ENCODE results near the gene XK. TPM values are rescaled to one million over a fixed set of nuclear protein-coding genes. Genes with fewer than 3 reads are reported as not detected.

XK gene
- total RNA-seq, 4 donors from 2014 or later, result under 0.01 to 0.22 (median 0.10) TPM

GRCh38 chrX:37701588-37701987 lies 16.0 kb downstream of the XK start:
- Histone ChIP-seq H3K4me3 (no peak overlapping the region), H3K9me3 (no peaks in the 10 kb centered on the region), H3K27ac (no peak overlapping the region), H3K27me3 (peaks cover 0 to 5% of the 10 kb centered on the region in 2 donors), H3K4me1 (no peaks in the 10 kb centered on the region), H3K36me3 (no peaks in the 10 kb centered on the region)
- no peak for DNase-seq (ENCODE audit: low spot score in 2 of 2)
- 75% methylated on average over 4 of the region's 4 CpGs; no CpG with 5 or more reads in 1 of the 2 donors for WGBS, 2 donors
- no peak for TF ChIP-seq EP300 (IDR thresholded peaks at IDR 0.05)
- TF ChIP-seq POLR2A (IDR thresholded peaks at IDR 0.05), result no peak
- TF ChIP-seq, protein P1, sequence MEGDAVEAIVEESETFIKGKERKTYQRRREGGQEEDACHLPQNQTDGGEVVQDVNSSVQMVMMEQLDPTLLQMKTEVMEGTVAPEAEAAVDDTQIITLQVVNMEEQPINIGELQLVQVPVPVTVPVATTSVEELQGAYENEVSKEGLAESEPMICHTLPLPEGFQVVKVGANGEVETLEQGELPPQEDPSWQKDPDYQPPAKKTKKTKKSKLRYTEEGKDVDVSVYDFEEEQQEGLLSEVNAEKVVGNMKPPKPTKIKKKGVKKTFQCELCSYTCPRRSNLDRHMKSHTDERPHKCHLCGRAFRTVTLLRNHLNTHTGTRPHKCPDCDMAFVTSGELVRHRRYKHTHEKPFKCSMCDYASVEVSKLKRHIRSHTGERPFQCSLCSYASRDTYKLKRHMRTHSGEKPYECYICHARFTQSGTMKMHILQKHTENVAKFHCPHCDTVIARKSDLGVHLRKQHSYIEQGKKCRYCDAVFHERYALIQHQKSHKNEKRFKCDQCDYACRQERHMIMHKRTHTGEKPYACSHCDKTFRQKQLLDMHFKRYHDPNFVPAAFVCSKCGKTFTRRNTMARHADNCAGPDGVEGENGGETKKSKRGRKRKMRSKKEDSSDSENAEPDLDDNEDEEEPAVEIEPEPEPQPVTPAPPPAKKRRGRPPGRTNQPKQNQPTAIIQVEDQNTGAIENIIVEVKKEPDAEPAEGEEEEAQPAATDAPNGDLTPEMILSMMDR (IDR thresholded peaks at IDR 0.05), result no peak

GRCh38 chrX:37711991-37712390 lies 26.4 kb downstream of the XK start:
- no peaks in the 10 kb centered on the region for H3K9me3 ChIP-seq
- peaks cover 0 to 12% of the 10 kb centered on the region in 2 donors for H3K27me3 ChIP-seq
- no peak for DNase-seq (ENCODE audit: low spot score in 2 of 2)
- no peaks in the 10 kb centered on the region for H3K36me3 ChIP-seq
- TF ChIP-seq POLR2A (IDR thresholded peaks at IDR 0.05) (no peak), EP300 (IDR thresholded peaks at IDR 0.05) (no peak)
- TF ChIP-seq, protein P1 (IDR thresholded peaks at IDR 0.05), result no peak
- WGBS, 2 donors, result 64 to 86% methylated on average over 3 of the region's 3 CpGs
- no peak overlapping the region for H3K27ac ChIP-seq
- no peak overlapping the region for H3K4me3 ChIP-seq
- no peaks in the 10 kb centered on the region for H3K4me1 ChIP-seq

DNA sequence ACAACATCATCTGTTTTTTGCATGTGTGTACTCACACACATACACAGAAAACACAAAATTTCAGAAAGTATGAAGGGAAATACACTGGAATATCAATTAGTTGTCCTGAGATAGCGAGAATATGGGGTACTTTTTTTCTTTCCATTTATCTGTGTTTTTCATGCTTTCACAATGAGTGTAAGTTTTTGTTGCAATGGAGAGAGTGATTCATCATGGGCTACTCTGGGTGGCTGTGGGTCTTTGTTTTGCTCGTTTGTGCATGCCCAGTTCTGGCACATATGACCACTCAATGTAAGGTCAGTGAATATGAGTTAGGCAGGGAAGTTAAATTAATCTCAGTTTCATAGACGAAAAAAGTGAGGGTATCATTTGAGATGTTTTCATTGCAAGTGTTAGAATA lies 26.9 kb downstream of the XK start:
- H3K36me3 ChIP-seq, result no peaks in the 10 kb centered on the region
- DNase-seq (ENCODE audit: low spot score in 2 of 2), result no peak
- TF ChIP-seq EP300 (IDR thresholded peaks at IDR 0.05) (no peak), POLR2A (IDR thresholded peaks at IDR 0.05) (no peak)
- TF ChIP-seq, protein P1 (IDR thresholded peaks at IDR 0.05), result no peak

GRCh38 chrX:37714479-37714878 lies 28.9 kb downstream of the XK start:
- Histone ChIP-seq H3K27me3 (peaks cover 0 to 12% of the 10 kb centered on the region in 2 donors), H3K9me3 (no peaks in the 10 kb centered on the region), H3K4me3 (no peak overlapping the region), H3K27ac (no peak overlapping the region), H3K4me1 (no peaks in the 10 kb centered on the region), H3K36me3 (no peaks in the 10 kb centered on the region)
- WGBS, 2 donors, result 76 to 96% methylated on average over 2 of the region's 2 CpGs
- no peak for TF ChIP-seq EP300 (IDR thresholded peaks at IDR 0.05)
- no peak for TF ChIP-seq POLR2A (IDR thresholded peaks at IDR 0.05)
- TF ChIP-seq, protein P1 (IDR thresholded peaks at IDR 0.05), result no peak
- no peak for DNase-seq (ENCODE audit: low spot score in 2 of 2)

More for the DNA sequence above, 26.9 kb downstream of the XK start:
- no peaks in the 10 kb centered on the region for H3K9me3 ChIP-seq
- WGBS, 2 donors, result 46 to 47% methylated on average over 3 of the region's 3 CpGs
- no peak overlapping the region for H3K4me3 ChIP-seq
- peaks cover 0 to 12% of the 10 kb centered on the region in 2 donors for H3K27me3 ChIP-seq
- H3K27ac ChIP-seq, result no peak overlapping the region
- H3K4me1 ChIP-seq, result no peaks in the 10 kb centered on the region

DNA sequence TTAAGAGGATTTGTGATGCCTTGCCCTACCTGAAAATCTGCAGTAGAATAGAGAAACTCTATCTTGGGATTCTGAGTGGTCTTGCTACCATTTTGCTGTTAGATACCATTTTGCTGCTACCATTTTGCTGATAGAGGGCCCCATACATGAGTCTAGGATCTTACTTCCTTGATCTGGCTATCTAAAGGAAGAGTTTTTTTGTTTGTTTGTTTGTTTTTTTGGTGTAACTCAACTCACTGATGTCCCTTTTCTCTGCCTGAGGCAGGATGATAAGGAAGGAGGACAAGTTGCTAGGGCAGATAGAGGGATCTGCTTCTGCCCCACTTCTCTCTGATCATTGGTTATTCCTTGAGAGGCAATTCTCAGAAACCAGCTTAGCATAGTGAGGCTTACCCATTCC lies 31.0 kb downstream of the XK start:
- TF ChIP-seq EP300 (IDR thresholded peaks at IDR 0.05) (no peak), POLR2A (IDR thresholded peaks at IDR 0.05) (no peak)
- TF ChIP-seq, protein P1 (IDR thresholded peaks at IDR 0.05), result no peak
- Histone ChIP-seq H3K4me3 (no peak overlapping the region), H3K27ac (no peak overlapping the region), H3K4me1 (no peaks in the 10 kb centered on the region), H3K9me3 (no peaks in the 10 kb centered on the region), H3K36me3 (no peaks in the 10 kb centered on the region), H3K27me3 (peaks cover 0 to 5% of the 10 kb centered on the region in 2 donors)
- DNase-seq (ENCODE audit: low spot score in 2 of 2), result no peak
